Calu3 (cell line): ENCODE measurements around the gene GAS7. TPM values are rescaled to one million over a fixed set of nuclear protein-coding genes. Genes with fewer than 3 reads are reported as not detected.

ENCODE experiments used
- BruUV-seq: library from RNA; stranded (reverse); fragments of 400-500 nt; replicated peaks from 2 replicates; lab custom pipeline; 2021; lab: Mats Ljungman, UMichigan
- CTCF ChIA-PET: fragments of 300-600 bp; sonication (Branson Sonifier 250); formaldehyde crosslinking; loops from one replicate; lab custom pipeline; 2022; ENCODE audit warnings: antibody characterized with exemption; lab: Charles Lee
- DNase-seq: peaks from one replicate; pipeline ENCODE4 v3.0.0; 2022
- H3K27ac Mint-ChIP-seq: one replicate; pipeline ENCODE4 v1.8.0; 2022; ENCODE audit warnings: mixed read lengths; ENCODE audit not compliant: unreplicated experiment
- H3K27me3 Mint-ChIP-seq: one replicate; pipeline ENCODE4 v1.8.0; 2022; ENCODE audit warnings: mixed read lengths; ENCODE audit not compliant: unreplicated experiment
- H3K36me3 Mint-ChIP-seq: one replicate; pipeline ENCODE4 v1.8.0; 2022; ENCODE audit warnings: mild to moderate bottlenecking, moderate library complexity, mixed read lengths; ENCODE audit not compliant: insufficient read depth, unreplicated experiment
- H3K4me1 Mint-ChIP-seq: one replicate; pipeline ENCODE4 v1.8.0; 2022; ENCODE audit warnings: mild to moderate bottlenecking, low read depth, mixed read lengths; ENCODE audit not compliant: unreplicated experiment
- H3K4me3 Mint-ChIP-seq: one replicate; pipeline ENCODE4 v1.8.0; 2022; ENCODE audit warnings: mild to moderate bottlenecking, low read depth, moderate library complexity, mixed read lengths; ENCODE audit not compliant: unreplicated experiment
- H3K9me3 Mint-ChIP-seq: one replicate; pipeline ENCODE4 v1.8.0; 2022; ENCODE audit warnings: low read depth, mixed read lengths; ENCODE audit not compliant: unreplicated experiment
- intact Hi-C: fragments of 100-400 bp; cut with micrococcal nuclease; formaldehyde crosslinking; loops from one replicate; pipeline ENCODE4 v1.10.0; 2022; ENCODE audit not compliant: unreplicated experiment
- total RNA-seq: library from RNA; stranded (reverse); gene quantifications from 2 replicates; pipeline ENCODE4 v1.2.3, GENCODE V29; 2022
- TF ChIP-seq, protein P1 (sequence below): fragments of 200-600 bp; IDR thresholded peaks from one replicate; pipeline ENCODE4 v1.8.0; 2022; ENCODE audit warnings: antibody characterized with exemption; ENCODE audit not compliant: unreplicated experiment

GAS7 gene
- total RNA-seq, 1 experiment from 2014 or later, result 0.42 TPM

DNA sequence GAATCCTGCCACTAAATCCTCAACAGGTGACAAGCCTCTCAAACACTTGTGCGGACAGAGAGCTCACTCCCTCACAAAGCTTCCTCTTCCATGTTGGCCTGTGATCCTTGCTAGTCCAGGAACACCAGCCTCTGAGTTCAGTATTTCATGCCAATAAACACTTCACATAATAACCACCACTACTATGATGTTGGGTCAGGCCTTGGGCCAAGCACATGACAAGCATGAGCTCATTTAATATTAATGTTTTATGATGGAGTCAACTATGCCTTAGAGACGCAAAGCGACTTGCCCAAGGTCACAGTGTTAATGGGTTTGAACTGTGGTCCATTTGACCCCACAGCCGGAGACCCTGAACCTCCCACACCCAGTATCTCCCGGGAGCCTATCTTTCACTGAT, 129.1 kb downstream of the GAS7 start:
- TF ChIP-seq, protein P1, sequence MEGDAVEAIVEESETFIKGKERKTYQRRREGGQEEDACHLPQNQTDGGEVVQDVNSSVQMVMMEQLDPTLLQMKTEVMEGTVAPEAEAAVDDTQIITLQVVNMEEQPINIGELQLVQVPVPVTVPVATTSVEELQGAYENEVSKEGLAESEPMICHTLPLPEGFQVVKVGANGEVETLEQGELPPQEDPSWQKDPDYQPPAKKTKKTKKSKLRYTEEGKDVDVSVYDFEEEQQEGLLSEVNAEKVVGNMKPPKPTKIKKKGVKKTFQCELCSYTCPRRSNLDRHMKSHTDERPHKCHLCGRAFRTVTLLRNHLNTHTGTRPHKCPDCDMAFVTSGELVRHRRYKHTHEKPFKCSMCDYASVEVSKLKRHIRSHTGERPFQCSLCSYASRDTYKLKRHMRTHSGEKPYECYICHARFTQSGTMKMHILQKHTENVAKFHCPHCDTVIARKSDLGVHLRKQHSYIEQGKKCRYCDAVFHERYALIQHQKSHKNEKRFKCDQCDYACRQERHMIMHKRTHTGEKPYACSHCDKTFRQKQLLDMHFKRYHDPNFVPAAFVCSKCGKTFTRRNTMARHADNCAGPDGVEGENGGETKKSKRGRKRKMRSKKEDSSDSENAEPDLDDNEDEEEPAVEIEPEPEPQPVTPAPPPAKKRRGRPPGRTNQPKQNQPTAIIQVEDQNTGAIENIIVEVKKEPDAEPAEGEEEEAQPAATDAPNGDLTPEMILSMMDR, result no peak
- CTCF ChIA-PET, result no interaction called here

DNA sequence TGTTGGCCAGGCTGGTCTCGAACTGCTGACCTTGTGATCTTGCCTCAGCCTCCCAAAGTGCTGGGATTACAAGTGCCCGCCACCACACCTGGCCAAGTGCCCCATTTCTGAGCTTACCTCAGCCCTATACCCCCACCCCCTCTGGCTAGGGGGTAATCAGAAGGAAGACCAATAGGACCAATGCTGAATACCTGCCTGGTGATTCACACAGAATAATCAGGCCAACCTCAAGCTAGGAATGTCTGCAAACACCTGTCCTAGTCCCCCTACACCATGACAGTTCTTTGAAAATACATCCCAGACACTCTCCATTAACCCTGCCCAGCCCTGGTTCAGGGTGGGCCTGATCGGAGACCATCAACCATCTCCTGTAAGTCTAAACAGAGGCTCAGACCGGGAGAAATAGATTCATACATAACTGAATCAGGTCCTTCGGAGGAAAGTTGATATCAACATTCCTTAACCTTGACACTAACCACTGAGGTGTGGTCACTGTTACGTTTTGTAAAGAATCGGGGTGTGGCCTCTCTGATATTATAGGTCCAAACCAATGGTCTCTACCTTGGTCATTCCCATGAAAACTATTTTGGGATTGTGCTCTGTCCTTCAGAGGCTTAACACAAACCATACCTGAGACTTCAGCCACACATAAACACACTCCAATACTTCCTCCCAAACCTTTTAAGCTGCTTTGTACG, 130.8 kb downstream of the GAS7 start:
- CTCF ChIA-PET, result interaction anchor here (0.6 kb wide), 1 partner anchor 10 kb away, joined by 4 read pairs; no protein-coding TSS in a partner anchor
- no peak overlapping the region for H3K27ac Mint-ChIP-seq
- TF ChIP-seq, protein P1, result no peak
- H3K4me3 Mint-ChIP-seq, result no peak overlapping the region
- peak; percentile 33 for DNase-seq
- BruUV-seq, result no TSS peak
- no peaks in the 10 kb centered on the region for H3K4me1 Mint-ChIP-seq
- no peaks in the 10 kb centered on the region for H3K36me3 Mint-ChIP-seq
- intact Hi-C loops, result no loop called here
- H3K27me3 Mint-ChIP-seq, result no peaks in the 10 kb centered on the region
- H3K9me3 Mint-ChIP-seq, result no peaks in the 10 kb centered on the region

More for the DNA sequence above, 129.1 kb downstream of the GAS7 start:
- H3K27ac Mint-ChIP-seq, result no peak overlapping the region
- no TSS peak for BruUV-seq
- H3K4me1 Mint-ChIP-seq, result no peaks in the 10 kb centered on the region
- H3K9me3 Mint-ChIP-seq, result no peaks in the 10 kb centered on the region
- H3K27me3 Mint-ChIP-seq, result no peaks in the 10 kb centered on the region
- intact Hi-C loops, result no loop called here
- no peak overlapping the region for H3K4me3 Mint-ChIP-seq
- no peaks in the 10 kb centered on the region for H3K36me3 Mint-ChIP-seq
- DNase-seq, result no peak

GRCh38 chr17:10064536-10064935, 133.9 kb downstream of the GAS7 start:
- no TSS peak for BruUV-seq
- Mint-ChIP-seq H3K27me3 (no peaks in the 10 kb centered on the region), H3K36me3 (no peaks in the 10 kb centered on the region), H3K27ac (no peak overlapping the region), H3K4me3 (no peak overlapping the region), H3K9me3 (no peaks in the 10 kb centered on the region), H3K4me1 (no peaks in the 10 kb centered on the region)
- no peak for DNase-seq
- TF ChIP-seq, protein P1, result no peak
- CTCF ChIA-PET, result no interaction called here
- intact Hi-C loops, result no loop called here

DNA sequence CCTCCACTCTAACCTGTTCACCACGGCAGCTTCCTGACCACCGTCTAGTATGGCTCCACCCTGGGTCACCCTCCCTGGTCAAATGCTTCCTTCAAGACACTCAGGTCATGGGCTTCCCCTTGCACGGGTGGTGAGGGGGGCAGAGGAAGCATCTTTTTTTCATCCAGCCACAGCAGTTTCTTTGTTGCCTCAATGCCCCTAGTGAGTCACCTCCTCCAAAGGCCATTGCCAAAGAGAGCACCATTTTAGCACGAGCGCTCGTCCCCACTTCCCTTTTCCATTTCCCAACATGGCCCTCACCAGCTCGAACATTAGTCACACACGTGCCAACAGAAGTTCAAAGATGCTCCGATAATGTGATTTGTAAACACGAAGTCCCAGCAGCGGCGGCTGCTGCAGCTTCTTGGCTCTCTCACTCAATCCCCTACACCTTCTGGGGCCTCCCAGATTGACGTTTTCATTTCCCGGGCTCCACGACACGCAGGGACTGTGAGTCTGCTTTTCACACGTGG, 134.6 kb downstream of the GAS7 start:
- intact Hi-C loops, result no loop called here
- TF ChIP-seq, protein P1, result no peak
- H3K27me3 Mint-ChIP-seq, result no peaks in the 10 kb centered on the region
- no peak for DNase-seq
- no peak overlapping the region for H3K4me3 Mint-ChIP-seq
- CTCF ChIA-PET, result no interaction called here
- BruUV-seq, result no TSS peak
- no peak overlapping the region for H3K27ac Mint-ChIP-seq
- H3K9me3 Mint-ChIP-seq, result no peaks in the 10 kb centered on the region
- no peaks in the 10 kb centered on the region for H3K36me3 Mint-ChIP-seq
- no peaks in the 10 kb centered on the region for H3K4me1 Mint-ChIP-seq
